Activated gamma-delta T cell treated with Interleukin-2 at 50 U/mL for 16 hours (primary cell): ENCODE data around the gene MYBPC2.
A peak's percentile ranks its signal among the peaks of the same experiment; 100 is the strongest.

Source experiments
- DNase-seq: peaks from one replicate; pipeline ENCODE4 v3.0.0-alpha.2; 2020

MYBPC2 gene

GRCh38 chr19:50410109-50410508, 22.6 kb upstream of the MYBPC2 start:
- DNase-seq = no peak

DNA sequence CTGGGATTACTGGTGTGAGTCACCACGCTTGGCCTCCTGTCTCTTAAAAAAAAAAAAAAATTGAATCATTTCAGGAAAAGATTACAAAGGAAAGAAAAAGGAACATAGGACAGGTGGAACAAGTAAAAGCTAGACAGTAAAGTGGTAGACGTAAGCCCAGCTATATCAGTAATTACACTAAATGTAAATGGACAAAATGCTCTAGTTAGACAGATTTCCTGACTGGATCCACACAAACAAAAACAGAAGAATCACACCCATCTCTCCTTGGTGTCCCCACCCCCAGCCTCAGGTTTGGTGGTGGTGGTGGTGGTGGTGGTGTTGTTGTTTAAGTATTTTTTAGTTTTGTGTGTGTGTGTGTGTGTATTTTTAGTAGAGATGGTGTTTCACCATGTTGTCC, 20.3 kb upstream of the MYBPC2 start:
- no peak for DNase-seq

DNA sequence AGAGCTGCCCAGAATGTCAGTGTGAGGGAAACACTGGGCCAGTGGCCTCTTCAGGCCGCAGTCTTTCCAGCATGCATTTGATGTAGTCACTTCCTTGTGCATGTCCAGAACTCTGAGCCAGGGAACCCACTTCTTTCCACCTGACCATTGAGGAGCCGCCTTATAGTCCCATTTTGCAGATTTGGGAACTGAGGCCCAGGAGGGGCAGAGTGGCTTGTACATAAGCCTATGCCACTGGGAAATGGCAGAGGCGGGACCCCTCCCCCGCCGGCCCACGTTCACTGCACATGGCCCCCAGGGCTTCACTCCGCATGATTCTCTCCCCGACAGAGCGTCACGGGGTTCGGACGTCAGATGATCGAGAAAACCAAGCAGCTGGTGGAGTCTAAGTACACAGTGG, 19.6 kb upstream of the MYBPC2 start:
- DNase-seq = no peak

DNA sequence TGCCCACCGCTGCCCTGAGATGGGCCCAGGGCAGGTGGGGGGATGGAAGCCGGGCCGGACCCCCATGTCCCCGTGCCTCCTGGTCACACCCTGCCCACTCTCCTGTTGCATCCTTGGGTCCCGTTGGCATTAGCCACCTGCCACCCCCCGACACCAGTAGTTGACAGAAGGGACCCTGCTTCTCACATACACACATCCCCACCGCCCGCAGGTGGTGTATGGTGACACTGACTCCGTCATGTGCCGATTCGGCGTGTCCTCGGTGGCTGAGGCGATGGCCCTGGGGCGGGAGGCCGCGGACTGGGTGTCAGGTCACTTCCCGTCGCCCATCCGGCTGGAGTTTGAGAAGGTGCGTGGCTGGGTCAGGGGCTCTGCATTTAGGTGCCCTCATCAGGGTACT, 19.2 kb upstream of the MYBPC2 start:
- no peak for DNase-seq

GRCh38 chr19:50414864-50415660, 17.6 kb upstream of the MYBPC2 start:
- peak; percentile 69 for DNase-seq

GRCh38 chr19:50415661-50416033, 17.0 kb upstream of the MYBPC2 start:
- DNase-seq = no peak

GRCh38 chr19:50416034-50416977, 16.4 kb upstream of the MYBPC2 start:
- no peak for DNase-seq

- DNase-seq = no peak
These were observed 15.3 kb upstream of the MYBPC2 start for GRCh38 chr19:50417111-50418081.

DNA sequence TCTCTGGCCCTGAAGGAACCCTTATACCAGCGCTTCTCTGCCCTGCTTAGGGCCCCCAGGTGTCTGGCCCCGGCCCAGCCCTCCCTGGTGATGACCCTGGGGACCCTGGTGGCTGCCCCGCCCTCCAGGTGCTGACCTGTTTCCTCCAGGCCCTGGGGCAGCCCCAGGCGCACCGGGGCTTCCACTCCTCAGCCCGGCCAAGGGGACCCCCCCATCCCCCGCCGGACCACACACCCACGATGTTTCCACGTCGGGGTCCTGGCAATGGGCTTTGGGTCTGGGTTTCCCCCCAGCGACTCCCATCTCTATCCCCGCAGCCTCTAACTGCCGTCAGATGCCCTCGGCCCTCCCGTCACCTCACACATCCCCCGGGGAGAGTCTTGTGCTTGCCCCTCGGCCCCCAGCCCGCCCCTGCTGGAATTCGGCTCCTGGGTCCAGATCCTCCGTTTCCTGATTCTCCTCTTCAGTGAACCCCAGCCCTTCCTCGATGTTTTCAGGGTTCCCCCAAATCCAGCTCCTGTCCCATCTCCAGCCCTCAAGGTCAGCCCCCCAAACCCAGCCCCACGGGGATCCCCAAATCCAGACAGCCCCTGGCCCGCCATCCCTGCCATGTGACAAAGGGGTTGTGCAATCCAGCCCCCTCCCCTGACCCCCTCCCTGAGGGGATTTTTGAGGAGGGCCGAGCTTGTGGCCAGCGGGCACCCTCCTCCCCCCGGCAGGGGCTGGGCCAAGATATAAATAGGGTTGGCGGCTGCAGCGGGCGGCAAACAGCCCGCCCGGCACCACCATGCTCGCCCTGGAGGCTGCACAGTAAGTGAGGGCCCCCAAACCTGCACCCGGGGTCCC, 14.3 kb upstream of the MYBPC2 start, which contains the start of gene SPIB:
TSS of gene SPIB (plus strand) at position 763 of the 846 bp plus-strand sequence. CDS start at position 788, 25 bp downstream.
- no peak for DNase-seq

DNA sequence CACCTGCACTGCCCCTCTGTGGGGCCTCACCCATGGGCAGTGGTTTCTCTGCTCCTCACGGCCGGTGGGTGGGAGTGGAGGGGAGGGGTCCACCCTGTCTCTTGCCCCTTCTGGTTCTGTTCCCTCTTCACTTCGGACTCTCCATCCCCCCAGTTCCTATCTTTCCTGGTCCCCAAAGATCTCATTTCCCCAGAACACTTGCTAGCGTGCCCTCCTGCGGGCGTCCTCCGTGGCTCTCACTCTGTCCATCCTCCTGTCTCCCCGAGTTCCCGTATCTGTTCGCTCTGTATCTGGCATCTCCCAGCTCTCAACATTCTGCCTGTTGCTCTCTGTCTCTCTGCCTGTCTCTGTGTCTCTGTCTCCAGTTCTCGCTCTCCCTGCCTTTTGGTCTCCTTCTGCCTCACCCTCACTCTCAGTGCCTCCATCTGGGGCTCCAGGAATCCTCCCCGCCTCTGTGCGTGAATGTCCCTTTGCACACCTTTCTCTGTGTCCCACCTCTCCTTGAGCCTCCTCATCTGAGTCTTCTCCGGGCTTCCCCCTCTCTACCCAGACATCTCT, 13.6 kb upstream of the MYBPC2 start:
- no peak for DNase-seq

DNA sequence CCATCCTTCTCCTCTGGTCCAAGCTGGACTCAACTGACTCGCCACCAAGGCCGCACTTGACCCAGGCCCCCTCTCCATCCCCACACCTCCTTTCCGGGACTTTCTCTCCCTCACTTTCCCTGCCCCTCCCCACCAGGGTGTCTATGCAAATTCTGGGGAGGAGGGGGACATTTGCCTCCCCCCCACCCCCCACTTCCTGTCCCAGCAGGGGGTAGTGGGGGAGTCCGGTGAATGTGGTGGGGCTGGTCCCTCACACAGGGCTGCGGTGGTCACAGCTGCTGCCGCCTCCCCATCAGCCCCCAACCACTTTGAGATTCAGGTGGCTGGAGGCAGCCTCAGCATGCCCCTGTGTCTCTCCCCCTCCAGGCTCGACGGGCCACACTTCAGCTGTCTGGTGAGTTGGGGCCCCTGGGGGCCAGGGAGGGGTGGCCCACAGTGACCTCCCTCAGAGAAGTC, 13.1 kb upstream of the MYBPC2 start:
- DNase-seq = no peak

GRCh38 chr19:50420127-50420526, 12.6 kb upstream of the MYBPC2 start:
- no peak for DNase-seq

DNA sequence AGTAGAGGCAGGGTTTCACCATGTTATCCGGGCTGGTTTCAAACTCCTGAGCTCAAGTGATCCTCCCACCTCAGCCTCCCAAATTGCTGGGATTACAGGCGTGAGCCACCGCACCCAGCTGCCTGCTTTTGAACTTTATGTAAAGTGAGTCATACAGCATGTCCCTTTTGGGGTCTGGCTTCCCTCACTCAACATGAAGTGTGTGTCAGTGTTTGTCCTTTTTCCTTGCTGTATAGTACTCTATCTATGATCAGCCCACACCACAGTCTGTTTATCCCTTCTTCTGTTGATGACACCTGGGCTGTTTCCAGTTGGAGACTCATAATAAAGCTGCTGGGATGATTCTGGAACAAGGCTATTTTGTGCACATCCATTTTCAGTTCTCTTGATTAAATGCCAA, 11.9 kb upstream of the MYBPC2 start:
- no peak for DNase-seq

- no peak for DNase-seq
These were observed 10.1 kb upstream of the MYBPC2 start for GRCh38 chr19:50422397-50423278.

DNA sequence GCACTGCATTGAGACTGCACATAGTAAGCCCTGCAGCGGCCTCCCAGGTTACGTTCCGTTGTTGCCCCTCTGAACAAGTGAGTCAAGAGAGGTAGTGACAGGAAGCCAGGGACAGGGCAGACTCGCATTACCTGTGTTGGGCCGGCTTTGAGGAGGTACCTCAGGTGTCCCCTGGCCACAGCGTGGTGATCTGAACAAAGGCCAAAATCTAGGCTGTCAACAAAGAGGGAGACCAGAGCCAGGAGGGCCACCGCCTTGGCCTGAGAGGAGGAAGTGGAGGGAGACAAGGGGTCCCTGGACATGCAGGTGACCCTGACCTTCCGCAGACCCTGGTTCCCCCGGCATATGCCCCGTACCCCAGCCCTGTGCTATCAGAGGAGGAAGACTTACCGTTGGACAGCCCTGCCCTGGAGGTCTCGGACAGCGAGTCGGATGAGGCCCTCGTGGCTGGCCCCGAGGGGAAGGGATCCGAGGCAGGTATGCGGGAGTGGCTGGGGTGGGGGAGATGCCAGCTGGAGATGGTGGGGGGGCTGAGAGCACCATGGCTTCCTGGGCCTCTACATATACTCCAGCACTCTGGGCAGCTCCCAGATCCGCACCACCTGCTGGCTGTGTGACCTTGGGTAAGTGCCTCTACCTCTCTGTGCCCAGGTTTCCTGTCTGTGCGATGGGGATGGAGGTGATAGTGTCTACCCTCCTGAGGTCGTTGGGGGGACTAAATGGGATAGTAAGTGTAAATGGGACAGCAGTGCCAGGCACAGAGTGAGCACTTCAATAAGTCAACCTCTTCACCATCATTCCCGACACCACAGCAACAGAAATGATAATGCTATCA, 9.2 kb upstream of the MYBPC2 start:
- no peak for DNase-seq

DNA sequence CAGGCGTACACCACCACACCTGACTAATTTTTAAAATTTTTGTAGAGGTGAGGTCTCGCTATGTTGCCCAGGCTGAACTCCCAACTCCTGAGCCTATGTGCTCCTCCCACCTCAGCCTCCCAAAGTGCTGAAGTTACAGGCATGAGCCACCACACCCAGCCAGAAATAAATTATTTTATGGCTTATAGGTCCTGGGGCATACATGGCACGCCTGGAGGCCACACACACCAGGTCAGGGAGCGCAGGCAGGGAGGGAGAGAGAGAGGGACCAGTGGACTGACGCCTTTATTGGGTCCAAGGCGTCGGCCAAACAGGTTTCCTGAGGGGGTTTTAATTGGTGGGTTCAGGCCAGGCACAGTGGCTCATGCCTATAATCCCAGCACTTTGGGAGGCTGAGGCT, 7.1 kb upstream of the MYBPC2 start:
- DNase-seq = no peak

DNA sequence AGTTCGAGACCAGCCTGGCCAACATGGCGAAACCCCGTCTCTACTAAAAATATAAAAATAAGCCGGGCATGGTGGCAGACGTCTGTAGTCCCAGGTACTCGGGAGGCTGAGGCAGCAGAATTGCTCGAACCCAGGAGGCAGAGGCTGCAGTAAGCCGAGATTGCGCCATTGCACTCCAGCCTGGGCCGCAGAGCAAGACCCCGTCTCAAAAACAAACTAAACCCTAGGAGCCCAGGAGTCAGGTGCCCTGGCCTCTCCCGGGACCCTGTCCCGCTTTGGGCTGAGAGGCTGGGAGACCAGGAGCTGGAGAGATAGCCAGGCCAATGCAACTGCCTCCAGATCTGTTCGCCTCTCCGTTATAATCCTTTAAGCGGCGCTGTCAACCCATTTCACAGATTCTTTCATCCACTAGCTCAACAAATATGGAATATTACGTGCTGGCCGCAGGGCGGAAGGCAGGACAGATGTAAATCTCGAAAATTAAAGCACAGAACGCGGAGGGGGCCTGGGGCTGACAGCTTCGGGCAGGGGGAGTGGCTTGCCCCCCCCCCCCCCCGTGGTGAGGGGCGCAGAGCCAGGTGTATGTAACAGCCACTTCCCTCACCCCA, 5.3 kb upstream of the MYBPC2 start:
- no peak for DNase-seq

DNA sequence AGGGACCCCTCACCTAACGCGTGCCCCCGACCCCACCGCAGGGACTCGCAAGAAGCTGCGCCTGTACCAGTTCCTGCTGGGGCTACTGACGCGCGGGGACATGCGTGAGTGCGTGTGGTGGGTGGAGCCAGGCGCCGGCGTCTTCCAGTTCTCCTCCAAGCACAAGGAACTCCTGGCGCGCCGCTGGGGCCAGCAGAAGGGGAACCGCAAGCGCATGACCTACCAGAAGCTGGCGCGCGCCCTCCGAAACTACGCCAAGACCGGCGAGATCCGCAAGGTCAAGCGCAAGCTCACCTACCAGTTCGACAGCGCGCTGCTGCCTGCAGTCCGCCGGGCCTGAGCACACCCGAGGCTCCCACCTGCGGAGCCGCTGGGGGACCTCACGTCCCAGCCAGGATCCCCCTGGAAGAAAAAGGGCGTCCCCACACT, 4.7 kb upstream of the MYBPC2 start:
- no peak for DNase-seq
